Occipital lobe (tissue), 2 donors: ENCODE data around the gene SMIM8. TPM values are rescaled to one million over a fixed set of nuclear protein-coding genes. Genes with fewer than 3 reads are reported as not detected.

Experiments
- DNase-seq: peaks from one replicate; lab custom pipeline; 2025; lab: John Stamatoyannopoulos, UW
- total RNA-seq: library from RNA; depleted of rRNA; stranded (reverse); fragments of >200 nt; gene quantifications from one replicate; pipeline ENCODE4 v1.2.3, GENCODE V29; 2014

SMIM8 gene
- total RNA-seq, 1 donor from 2014 or later, result 38.4 TPM

DNA sequence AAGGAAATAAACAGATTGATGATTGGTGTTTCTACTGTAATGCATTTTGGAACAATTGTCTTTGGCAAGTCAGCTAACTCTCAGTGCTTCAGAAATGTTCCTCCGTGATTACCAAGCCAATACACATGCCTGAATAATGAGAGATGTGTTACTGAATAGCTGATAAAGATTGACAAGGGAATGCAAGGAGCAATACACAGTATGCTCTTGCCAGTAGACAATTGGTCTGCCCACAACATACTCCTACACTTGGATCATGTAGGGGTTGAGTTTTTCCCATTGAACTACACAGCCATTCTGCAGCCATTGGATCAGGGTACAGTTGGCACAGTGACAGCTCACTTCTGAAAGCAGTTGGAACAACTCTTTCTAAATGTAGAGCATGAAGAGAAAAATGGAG is 12.3 kb downstream of the SMIM8 start:
- no peak for DNase-seq

DNA sequence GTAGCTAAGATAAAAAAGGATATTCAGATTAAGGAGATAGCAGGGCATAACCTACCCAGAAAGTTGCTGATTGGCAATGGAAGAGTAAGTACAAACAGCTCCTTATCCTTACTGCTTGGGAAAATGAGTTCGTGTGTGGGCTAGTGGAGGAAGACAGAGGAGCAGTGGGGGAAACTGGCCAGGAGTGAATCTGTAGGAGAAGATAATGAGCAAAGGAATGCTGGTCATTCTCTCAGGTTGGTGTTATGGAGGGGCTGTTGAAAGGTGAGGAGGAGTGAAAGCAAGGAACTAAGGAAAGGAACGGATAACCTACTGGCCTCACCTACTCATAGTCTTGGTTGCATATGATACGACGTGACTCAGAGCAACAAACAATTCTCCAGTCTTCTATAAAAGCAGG is 14.0 kb downstream of the SMIM8 start:
- DNase-seq, result no peak

DNA sequence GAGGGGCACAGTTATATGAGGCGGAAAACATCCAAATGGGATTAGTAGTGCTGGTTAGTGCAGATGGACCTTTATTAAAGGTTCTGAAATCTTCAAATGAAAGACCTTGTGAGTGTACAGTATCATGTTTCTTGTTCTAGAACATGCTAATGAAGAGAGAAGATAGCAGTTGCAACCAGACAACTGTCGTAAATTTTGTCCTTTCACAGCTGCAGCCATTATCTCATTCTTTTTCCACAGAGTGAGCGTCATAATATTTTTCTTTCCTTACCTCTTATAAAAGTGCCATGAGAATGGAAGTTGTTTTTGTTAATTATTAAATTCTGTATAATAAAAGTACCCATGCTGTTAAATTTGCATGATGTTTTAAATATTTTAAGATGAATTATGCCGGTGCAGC is 17.8 kb downstream of the SMIM8 start:
- no peak for DNase-seq

DNA sequence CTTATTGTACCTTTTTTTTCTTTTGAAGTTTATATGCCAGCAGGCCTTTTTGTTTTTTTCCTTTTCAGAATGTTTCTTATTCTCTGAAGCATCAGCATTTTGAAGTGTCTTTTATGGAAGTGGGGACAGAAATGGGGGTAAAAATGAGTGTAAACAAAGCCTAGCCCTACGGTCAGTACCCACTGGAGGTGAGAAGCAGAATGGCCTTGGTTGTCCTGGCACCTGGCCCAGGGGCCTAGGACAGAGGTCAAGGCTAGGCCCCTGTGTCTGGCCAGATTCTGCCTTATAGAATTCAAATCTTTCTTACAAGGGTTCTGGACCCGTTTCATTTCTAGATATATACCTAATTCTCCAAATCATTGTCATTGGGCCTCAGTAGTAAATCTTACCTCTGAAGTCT is 18.8 kb downstream of the SMIM8 start:
- DNase-seq, result no peak

DNA sequence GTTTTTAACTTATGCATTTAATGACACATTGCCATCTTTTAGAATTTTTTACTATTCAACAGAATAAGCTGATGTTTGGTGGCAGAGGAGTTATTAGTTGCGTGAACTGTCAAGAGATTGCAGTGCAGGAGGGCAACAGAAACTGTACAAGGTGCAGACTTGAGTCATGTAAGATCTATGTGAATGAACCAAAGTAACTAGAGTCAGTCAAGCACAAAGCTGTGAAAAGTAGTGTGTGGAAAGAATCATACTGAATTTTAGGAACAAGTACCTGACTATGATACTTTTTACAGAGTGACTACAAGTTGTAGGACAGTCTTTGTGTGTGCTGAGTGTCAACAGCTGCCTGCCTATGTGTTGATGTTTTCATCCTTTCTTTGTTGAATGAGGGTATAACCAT is 19.5 kb downstream of the SMIM8 start:
- DNase-seq, result no peak

DNA sequence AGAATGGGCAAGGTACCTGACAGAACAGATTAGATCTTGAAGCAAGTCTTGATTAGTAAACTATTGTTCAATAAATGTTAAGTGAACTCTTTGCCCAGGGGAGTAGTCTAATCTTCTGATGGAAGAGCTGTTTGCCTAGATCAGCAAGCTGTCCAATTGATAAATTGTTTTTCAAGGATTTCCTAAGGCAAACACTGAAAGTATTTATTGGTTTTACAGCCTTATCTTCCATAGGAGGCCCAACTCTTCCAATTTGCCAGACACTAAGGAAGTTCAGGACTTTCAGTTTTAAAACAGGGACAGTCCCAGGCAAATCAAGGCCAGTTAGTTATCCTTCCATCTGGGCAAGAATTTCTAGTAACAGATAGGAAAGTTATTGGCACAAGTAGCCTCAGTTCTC is 20.4 kb downstream of the SMIM8 start:
- no peak for DNase-seq

DNA sequence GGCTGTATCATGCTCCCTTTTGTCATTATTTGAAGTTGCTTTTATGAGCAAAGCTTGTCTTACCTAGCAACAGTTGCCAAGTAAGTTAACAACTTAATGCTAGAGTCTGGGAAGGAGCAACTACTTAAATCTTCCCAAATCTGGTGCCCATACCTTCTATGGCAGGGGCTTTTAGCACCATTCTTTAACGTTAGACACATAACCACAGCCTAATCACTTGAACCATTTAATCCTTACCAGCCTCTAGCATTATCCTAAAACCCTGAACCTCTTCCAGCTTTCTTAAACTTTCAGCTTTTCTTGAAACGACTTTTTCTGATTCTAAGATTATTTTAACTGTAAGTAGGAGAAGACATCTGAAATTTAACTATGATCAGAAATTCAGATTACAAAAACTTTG is 22.3 kb downstream of the SMIM8 start, which contains the start of gene C6orf163:
C6orf163 (plus strand) TSS at position 83 of the 400 bp plus-strand sequence; CDS start at position 370, 287 bp downstream.
- DNase-seq, result no peak

DNA sequence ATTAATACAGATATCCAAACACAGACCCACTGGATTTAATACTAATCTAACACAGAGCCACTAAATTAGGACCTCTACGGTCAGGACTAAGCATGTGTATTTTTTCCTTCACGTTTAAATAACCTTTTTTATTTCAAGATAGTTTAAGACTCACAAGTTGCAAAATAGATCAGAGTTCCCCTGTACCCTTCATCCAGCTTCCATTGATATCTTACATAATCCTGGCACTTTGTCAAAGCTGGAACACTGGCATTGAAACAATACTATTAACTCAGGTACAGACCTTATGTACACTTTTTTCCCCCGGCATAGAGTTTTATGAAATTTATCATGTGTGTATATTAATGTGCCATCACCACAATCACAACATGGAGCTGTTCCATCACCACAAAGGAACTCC is 24.3 kb downstream of the SMIM8 start:
- DNase-seq, result no peak

DNA sequence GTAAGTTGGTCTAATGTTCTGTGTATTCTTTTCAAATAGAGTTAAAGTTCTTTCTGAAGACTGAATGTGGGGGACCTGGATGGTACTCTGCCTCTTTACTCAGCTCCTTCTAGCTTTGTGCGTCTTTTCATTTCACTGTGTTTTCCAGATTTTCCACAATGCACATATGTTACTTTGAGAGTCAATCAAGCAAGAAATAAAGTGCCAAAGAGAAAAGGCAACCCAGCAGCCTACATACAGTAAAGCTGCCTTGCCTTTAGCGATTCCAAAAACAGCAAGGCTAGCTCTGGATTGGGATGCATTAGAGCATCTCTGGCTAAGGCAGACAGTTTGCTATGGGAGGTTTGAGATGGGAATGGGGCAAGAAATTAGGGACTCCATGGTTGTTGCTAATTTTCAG is 27.5 kb downstream of the SMIM8 start:
- DNase-seq, result no peak

DNA sequence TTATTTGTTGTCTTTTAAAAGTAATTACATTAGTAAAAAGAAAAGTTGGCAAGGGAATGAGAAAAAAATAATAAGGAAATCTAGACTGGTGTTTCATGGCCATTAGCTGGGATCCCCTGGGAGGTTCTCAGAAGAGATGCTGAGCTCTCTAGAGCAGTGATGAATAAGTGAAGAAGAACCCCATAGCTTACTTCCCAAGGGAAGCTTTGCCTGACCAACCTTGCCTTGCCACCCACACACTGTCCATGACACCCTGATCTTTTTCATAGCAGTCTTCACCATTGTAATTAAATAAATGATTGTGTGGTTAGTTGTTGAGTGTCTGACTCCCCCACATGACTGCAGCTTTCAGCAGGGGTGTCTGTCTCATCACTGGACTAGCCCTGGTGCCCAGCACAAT is 28.1 kb downstream of the SMIM8 start:
- no peak for DNase-seq

DNA sequence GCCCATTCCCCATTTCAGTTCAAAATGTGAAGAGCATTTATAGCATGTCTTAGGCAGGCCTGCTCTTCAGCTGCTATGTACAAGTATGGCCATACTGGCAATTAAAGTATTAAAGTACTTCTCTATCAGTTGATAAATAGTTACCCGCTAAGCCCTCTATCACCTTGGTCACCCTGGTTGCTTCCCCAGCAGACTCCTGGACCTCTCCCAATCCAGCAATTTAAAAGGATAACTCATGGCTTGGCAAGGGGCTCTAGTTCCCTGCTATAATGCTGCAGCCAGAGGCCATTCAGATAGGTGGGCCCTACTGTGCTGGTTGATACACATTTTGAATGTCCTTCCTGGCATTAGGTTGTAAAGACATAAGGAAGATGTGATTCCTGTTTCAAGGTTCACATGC is 29.2 kb downstream of the SMIM8 start:
- no peak for DNase-seq

DNA sequence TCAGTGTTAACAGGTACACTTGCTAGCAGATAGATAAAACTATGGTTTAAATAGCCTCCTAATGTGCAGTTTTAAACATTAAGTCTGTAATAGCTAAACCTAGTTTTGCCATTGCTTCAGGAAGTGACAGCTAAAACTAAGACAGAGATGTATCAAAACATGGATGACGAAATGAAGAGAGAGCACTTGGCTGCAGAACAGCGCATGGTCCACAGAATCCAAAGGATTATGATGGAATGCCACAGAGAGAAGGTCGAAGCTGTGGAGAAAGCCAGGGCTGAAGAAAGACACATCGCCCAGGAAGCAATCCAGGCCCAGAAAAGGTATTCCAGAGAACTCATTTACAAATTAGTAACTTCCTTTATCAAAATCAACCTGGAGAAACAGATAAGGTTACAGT is 33.8 kb downstream of the SMIM8 start:
- no peak for DNase-seq

DNA sequence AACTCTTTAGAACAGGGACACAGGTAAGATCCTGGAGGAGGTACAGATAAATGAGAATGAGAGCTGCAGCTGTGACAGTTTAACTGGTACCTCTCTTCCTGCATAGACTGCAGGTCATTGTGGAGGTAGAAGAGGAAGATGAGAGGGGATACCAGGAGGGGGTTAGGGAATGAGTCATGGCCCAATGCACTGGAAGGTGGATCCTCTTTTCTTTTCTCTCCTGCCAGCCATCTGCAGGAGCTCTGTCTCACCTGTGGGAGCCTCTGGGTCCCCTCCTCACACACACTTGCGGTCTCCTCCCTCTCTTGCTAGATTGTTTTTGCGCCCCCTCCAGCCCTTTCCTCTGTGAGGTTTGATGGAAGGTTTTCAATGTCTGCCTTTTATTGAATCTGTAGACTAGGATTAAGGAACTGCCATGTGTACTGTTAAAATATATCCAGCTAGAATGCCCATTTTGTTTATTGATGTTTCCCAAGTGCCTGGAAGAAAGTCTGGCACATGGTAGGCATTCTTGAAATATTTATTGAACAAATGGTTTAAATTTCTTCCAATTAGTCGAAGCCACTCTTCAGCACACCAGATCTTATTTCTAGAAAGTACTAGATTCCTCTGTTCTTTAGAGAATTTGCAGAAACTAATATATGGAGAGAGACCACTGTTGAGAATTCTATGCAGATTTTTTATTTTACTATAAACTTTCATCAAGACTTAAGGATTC is 35.2 kb downstream of the SMIM8 start:
- no peak for DNase-seq

DNA sequence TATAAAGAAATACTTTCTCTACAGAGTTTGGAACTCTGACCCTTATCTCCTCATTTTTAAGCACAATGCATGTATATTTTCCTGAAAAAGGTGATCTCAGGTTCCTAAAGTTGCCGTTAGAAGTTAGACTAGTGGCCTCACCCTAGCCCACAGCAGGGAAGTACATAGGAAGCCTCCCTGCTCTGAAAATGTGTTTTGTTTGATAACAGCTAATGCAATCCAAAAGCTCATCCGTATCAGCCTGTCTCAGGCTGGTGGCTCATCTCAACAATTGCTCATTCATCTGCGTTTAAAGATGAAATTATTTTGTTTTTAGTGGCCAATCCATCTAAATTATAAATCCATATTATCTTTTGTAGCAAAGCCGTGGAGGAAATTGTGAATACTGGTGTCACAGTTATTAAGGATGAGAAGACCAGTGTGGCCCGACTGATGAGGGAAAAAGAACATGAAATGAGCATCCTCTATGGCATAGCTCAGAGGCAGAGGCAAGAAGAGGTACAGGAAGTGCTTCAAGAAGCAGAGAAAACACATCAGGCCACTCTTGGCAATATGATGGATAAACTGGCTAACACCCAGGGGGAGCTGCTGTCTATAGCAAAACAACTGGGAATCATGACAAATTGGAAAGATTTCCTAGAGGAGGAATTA is 42.3 kb downstream of the SMIM8 start:
- DNase-seq, result no peak

DNA sequence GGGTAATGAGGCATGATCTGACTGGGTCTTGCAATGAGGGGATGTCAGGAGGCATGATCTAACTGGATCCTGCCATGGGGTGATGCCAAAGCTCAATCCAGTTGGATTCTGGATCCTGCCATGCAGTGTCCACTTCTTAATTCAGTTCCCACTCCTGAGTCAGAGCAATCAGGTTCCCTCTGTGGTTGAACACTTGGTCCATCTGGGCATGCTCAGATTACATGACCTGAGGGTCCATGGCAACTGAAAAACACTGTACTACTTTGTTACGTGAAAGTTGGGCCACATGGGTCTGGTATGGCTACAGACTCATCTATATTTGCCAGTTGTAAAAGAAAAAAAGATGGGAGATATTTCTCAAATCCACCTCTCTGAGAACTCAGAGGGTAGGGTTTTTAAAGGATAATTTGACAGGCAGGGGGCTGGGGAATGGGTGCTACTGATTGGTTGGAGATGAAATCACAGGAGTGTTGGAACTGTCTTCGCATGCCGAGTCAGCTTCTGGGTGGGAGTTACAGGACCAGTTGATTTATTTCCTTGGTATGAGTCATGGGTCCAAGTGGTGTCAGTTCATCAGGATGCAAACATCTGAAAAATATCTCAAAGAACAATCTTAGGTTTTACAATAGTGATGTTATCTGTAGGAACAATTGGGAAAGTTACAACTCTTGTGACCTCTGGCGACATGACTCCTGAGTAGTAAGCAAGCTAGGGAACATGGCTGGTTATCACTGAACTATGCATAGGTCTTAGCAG is 43.9 kb downstream of the SMIM8 start:
- DNase-seq, result no peak

DNA sequence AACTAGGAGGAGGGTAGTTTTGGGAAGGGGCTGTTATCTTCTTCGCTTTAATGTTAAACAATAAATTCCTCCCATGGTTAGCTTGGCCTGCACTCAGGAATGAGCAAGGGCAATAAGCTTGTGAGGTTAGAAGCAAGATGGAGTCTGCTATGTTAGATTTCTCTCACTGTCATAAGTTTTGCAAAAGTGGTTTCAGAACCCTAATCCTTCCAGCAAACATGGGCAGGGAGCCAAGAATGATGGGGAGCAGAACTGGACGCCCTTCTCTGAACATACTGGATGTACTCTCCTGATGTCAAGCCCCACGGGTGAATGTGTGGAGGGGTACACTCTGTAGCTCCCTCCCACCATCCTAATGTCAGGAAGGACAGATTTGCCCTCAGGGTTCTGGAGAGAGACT is 44.5 kb downstream of the SMIM8 start:
- DNase-seq, result no peak

DNA sequence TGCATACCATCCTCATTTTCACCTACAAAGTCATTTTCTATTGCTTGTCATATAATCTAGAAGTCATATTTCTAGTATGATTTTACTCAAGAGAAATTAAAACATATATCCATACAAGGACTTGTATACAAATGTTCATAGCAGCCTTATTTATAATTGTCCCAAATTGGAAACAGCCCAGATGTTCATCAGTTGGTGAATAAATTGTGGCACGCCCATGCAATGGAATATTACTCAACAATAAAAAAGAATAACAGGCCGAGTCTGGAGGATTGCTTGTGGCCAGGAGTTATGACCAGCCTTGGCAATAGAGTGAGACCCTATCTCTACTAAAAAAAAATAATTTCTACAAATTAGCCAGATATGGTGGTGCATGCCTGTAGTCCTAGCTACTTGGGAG is 51.0 kb downstream of the SMIM8 start:
- DNase-seq, result no peak

DNA sequence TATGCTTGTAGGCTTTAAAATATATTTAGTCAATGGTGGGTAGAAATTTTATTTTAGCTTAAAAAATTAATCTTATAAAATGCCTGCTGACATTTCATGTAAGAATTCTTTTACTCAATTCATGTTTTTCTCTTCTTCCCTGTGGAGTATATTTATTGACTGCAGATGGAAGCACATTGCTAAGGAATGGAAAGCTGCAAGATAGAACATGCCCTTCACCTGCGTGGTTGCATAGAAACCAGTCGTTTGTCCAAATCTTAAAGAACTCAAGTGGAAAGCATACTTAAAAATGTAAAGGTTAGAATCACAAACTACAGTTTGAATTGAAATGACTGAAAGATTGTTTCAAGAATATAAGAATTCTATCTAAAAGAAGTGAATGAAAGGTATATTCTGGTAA is 52.9 kb downstream of the SMIM8 start:
- DNase-seq, result no peak

DNA sequence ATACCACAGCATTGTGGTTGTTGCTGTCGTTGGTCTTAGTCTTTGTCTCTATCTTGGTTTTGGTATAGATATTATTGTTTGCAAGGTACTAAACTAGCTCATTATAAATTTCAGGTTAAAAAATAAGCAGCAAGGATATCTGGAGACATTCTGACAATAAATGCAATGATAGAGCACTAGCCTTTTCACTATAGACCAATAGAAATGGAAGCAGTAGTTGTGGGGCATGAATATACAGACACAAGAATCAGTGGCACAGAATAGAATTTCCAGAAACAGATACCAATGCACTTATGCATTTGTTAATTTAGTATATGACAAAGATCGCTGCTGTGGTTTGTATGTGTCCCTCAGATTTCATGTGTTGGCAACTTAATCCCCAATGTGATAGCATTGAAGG is 54.3 kb downstream of the SMIM8 start:
- no peak for DNase-seq

DNA sequence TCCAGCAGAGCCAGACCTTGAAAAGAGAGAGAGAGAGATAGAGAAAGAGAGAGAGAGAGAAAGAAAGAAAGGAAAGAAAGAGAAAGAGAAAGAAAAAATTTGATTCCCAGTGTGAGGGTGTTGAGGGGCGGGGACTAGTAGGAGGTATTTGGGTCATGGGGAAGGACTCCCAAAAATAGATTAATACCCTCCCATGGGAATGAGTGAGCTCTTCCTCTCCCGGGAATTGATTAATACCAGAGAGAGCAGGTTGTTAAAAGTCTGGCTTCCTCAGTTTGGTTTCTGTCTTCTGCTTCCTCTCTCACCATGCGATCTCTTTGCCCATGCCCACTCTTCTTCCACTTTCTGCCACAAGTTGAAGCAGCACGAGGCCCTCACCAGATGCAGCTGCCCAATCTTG is 56.6 kb downstream of the SMIM8 start:
- DNase-seq, result no peak

DNA sequence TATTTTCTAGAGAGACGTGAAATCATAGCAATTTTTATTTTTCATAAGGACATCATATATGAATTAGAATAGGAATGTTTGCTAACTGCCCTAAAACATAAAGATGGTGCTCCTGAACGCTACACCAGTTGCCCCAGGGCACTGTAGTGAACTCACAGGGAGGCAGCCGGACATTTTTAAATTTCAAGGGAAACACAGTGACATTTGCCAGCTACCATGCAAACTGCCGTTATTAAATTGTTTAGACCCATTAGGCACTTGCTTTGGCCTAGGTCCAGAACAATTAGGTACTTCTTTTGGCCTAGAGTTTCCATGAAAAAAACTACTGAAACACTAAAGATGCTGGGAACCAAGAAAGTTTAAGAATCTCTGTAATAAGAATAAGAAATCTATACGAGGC is 60.5 kb downstream of the SMIM8 start:
- no peak for DNase-seq

DNA sequence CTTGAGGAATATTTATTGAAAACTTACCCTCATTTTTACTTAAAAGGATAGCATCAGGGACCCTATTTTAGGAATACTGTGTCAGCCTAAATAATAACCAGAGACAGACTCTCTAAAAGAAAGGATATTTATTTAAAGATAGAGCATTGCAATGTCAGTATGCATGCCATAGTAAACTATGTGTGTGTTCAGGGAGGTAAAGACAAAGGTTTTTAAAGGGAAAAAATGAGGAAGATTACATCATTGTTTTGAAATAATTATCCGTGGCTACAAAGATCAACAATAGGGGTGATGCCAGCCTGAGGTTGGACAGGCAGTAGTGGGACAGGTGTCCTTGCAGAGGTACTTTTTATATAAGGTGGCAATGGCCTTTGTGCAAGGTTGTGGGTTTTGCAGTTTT is 61.6 kb downstream of the SMIM8 start:
- DNase-seq, result no peak

DNA sequence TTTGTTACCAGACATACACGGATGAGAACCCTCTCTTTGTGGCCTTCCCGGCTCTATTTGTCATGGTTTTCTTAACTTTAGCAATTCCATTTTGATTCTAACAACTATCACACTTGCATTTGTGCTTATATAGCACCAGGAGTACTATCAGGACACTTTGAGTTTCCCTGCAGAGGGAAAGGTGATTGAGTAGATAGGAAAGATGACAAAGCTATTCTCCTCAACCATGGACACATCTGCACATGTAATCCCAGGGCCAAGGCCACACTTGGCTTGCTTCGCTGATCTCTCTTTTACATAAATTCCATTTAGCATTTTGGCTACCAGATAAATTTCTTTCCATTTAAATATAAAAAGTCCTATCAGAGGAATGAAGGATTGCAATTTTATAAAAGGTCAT is 62.1 kb downstream of the SMIM8 start:
- no peak for DNase-seq
